ENCODE data around the gene ZNF14.
"Not testable (repeated sequence)": the region's sequence is repeated elsewhere in the genome, so short reads cannot be mapped to it uniquely, and the experiment has no call there.

The ZNF14 gene

DNA sequence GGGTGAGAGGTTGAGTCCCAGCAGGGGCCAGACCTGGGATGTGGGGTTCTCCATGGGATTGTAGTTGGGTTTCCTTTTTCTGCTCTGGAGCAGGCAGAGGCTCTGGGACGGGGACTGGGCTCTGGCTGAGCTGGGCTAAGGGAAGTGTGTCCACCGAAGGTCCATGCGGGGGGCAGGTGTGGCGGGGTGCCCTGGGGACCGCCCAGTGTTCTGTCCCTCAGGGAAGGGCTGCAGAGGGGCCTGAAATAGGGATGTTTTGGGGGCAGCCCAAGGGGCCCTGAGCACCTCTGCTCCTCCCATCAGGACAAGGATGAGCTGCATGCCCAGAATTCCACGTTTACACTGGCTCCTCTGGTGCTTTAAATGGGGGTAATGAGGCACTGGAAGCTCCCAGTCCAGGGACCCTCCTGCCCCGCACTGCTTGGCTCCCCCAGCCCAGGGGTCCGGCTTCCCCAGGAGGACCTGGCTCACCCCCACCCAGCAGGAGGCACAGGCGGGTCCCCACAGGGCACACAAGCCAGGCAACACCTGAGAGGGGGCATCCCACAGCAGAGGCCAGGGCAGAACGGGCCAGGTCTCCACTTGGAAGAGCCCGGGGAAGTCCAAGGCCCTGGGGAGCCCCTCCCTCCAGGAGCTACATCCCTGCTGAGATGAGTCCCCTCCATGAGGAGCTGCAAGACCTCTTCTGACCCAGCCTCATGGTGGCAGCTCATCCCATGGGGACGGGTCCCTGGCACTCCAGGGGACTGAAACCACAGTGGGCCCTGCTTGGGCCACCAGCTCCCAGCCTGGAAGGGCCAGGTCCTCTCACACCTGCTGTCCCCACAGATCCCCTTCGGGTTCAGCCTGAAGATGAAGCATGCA is 14.7 kb upstream of the ZNF14 start:
- H3K4me3 ChIP-seq (ENCODE audit: low read depth, low read length): no peak overlapping the region

DNA sequence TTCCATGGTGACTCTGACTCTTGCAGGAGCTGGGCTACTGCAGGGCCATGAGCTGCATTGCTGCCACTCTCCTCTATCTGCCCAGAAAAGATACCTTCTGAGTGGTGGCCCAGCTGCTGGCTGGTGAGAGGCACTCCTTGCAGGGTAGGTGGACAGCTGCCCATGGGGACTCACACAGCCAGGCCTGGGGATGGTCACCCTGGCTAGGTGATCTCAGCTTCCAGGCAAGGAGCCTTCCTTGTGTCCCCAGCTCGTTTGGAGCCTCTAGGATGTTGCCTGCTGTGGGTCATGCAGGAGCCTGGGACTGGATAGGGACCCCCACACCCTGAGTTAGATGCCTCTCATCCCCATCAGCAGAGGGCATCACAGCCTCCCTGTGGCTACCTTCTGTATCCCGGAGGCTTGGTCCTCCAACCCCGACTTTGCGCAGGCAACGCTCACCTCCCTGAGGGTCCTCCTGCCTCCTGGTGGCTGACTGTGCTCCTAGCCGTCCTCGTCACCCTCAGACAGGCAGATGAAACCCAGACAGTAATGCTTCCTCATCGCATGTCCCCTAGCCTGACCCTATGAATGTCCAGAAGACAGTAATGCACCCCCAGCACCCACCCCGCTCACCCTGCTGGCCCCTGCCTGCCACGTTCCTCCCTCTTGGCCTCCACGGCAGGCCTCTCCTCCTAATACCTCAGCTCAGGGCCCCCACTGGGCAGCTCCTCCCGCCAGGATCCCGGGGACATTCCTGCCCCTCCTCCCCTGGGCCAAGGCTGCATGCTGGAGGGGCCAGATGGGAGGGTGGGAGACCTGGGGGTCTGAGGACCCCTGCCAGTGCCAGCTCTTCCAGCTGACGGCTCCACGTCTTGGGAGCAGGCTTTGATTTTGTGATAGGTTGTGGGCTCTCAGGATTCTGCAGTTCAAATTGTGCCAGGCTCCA is 13.6 kb upstream of the ZNF14 start:
- H3K4me3 ChIP-seq (ENCODE audit: low read depth, low read length): no peak overlapping the region

DNA sequence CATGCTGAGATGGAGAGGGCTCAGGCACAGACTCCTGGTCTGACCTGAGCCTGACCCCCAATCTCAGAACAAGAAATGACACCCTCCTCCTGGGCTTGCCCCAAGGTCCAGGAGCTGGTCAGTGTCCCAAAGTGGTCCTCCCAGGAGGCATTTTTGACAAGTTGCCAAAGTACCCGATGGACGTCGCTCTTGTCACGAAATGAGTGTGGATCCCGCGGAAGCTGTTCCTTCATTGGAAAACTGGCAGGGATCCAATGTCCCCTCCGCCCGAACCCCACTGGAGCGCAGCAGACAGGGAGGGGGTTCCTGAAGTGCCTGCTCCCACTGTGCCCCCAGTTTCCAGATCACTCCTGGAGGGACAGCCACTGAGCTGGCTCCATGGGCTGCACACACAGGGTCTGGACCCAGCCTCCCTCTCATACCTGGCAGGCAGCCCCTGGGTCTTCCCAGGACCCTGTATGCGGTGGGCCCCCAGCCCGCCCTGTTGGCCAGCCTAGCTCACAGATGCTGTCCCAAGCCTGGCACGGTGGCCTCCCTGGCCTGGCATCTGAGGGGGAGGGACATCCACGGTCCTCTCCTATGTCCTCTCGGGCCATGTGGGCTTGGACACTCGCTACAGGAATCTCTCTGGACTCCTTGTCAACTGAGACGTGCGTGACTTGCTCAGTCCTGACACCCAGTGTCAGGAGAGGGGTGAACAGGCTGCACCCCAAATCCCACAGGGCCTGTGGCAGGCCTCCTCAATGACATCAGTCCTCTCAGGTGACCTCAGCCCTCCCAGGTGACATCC is 12.8 kb upstream of the ZNF14 start:
- H3K4me3 ChIP-seq (ENCODE audit: low read depth, low read length): no peak overlapping the region

DNA sequence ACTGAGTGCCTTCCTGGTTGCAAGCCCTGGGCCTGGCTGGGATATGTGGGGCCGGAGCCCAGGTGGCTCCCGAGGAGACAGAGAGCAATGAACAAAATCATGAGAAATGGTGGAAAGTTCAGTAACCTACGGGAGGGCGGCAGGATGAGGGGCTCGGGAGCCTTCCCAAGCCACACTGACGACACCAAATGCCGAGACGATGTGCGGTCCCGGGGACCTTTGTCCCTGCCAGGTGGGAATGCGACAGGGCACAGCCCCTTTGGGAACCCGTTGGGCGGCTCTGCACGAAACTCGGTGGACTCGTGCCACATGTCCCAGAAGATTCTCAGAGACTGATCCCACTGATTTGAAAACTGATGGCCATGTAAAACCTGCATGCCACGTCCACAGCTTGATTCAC is 11.7 kb upstream of the ZNF14 start:
- H3K4me3 ChIP-seq (ENCODE audit: low read depth, low read length): no peak overlapping the region

DNA sequence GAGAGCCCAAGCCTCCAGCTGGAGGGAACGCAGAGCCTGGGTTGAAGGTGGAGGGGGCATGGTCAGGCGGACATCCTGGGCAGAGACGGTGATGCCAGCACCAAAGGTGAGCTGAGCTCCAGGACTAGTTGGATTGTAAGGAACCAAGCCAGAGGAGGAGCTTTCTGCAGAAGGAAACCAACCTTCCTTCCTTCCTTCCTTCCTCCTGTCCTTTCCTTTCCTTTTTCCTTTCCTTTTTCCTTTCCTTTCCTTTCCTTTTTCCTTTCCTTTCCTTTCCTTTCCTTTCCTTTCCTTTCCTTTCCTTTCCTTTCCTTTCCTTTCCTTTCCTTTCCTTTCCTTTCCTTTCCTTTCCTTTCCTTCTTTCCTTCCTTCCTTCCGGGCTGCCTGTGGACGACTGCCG is 11.0 kb upstream of the ZNF14 start:
- not testable (repeated sequence) for H3K4me3 ChIP-seq (ENCODE audit: low read depth, low read length)

DNA sequence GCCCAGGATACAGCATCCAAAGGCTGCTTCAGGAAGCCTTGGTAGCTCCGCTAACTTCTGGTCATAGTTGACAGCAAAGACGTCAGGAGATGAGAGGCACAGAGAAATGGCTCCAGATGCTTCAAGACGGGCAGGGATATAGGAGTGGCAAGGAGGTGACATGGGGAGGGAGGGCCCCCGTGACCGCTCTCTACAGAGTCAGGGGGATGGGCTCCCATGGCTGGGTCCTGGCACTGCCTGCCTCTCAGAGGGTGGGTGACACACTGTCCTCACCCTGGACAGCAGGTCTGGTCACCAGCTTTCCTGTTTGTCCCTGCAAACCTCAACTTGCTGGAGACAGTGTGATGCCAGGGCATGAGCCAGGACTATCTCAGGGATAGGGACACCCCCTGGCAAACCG is 10.3 kb upstream of the ZNF14 start:
- no peak overlapping the region for H3K4me3 ChIP-seq (ENCODE audit: low read depth, low read length)

DNA sequence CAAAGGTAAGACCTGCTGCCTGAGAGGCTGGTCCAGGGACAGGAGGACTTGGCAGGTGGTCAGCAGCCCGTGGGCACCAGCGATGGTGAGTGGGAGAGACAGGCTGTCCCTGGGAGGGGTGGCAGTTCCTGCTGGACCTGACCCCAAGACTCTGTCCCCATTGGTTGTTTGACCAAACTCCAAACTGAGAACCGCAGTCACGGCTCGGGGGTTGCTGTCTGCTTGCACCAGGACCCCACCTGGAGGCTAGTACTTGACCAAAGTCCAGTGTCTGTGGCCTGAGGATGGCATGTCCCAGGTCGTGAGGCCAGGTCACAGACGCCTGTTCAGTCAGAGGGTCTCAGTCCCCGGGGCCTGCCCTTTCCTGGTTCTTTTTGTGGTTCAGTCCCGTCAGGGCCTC is 9.9 kb upstream of the ZNF14 start:
- no peak overlapping the region for H3K4me3 ChIP-seq (ENCODE audit: low read depth, low read length)

DNA sequence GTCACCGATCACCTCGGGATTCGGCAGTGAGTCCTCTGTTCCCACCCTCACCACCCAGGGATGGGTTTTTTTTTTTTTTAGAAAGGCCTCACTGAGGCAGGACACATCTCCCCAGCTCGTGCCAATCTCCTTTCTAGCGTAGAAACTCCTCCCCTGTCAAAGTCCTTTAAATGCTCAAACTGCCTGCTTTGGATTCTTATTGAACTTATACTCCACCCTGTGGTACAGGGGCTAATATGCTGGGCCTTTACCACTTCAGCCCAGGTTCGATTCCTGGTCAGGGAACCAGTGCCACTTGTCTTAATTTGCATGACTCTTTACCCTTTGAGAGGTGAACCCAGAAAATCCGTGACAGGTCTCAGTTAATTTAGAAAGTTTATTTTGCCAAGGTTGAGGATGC is 8.3 kb upstream of the ZNF14 start:
- no peak overlapping the region for H3K4me3 ChIP-seq (ENCODE audit: low read depth, low read length)

DNA sequence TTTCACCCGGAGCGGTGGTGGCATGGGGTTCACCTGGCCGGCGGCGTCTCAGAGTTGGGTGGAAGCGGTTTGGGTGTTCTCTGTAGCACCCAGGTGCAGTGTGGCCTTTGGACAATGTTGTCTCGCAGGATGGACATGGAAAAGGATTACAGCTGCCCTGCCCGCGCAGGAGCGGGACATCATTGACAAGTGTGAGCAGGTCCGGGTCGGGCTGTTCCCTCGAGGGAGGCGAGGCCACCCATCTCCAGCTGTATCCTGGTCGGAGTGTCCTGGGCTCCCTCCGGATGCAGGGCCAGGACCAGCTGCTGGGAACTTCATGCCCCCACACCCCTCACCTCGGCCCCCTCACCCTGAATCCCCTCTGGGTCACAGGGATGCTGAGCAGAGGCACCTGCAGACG is 7.8 kb upstream of the ZNF14 start:
- H3K4me3 ChIP-seq (ENCODE audit: low read depth, low read length): no peak overlapping the region

DNA sequence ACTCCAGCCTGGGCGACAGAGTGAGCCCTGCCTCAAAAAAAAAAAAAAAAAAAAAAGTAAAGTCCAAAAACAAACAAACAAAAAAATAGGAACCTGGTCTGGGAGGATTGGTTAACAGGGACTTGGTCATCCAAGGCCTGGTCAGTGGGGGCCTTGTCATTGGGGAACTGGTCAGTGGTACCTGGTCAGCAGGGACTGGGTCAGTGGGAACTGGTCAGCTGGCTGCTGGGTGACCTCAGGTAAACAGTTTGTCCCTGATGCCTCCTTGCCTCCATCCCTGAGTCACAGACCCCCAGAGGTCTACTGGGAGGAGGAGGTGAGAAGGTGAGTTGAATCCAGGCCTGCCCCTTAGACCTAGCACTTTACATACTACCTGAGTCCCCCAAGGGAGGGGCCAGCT is 5.7 kb upstream of the ZNF14 start:
- H3K4me3 ChIP-seq (ENCODE audit: low read depth, low read length): no peak overlapping the region

DNA sequence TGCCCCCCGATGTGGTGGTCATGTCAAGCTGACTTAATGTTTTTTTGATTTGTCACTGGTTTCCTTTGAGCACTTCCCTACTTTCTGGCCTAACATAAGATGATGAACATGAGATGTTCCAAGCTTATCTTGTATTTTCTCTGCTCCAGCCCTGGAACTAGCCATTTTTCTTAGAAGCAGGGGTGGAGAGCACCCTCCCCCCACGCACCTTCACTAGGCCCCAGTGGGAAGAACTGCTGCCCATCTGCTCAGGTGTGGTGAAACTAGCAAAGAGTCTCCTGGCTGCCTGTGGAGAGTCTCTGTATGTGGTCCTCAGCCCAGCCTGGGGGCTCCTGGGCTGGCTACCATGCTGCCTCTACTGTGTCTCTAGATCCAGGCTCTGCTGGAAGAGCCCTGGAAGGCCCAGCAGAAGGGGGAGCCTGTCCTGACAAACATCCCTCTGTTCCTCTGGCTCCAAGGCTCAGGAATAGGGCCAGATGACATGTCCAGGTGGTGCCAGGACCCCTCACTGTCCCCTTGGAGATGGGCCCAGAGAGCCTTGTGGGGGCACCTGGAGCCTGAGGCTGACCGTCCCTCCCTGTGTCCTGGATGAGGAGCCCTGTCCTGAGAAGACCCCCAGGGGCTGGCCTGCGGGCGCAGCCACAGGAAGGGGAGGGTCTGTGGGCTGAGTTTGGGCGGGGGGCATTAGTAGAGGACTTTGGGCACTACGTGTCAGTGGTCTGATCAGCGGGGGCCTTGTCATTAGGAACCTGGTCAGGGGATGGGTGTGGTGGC is 4.8 kb upstream of the ZNF14 start:
- no peak overlapping the region for H3K4me3 ChIP-seq (ENCODE audit: low read depth, low read length)

DNA sequence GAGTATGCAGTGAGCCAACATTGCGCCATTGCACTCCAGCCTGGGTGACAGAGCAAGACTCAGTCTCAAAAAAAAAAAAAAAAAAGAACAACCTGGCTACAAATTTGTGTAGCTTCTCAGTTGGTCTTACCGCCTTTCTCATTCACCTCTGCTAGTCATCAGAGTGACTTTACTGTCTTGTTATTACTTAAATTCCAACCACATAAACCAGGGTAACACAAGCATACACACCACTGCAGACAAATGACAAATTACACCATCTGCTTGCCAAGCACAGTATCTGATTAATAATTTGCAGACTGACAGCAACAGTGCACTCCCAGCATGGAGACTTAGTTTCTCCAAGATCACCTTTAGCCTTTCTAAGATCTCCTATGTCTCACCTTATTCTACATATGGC is 11.0 kb downstream of the ZNF14 start:
- H3K4me3 ChIP-seq (ENCODE audit: low read depth, low read length): no peak overlapping the region

DNA sequence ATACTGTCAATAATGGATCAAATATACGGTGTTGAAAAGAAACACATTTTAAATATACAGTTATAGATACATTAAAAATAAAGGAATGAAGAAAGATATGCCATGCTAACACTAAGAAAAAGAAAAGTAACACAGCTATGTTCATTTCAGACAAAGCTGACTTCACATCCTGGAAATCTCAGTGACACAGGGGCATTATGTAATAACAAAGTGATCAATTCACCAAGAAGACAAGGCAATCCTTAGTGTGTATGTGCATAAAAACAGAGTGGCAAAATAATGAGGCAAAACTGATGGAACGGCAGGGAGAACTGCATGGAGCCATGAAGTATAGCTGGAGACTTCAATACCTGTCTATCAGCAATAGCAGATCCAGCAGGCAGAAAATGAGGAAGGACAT is 13.1 kb downstream of the ZNF14 start:
- H3K4me3 ChIP-seq (ENCODE audit: low read depth, low read length): no peak overlapping the region

DNA sequence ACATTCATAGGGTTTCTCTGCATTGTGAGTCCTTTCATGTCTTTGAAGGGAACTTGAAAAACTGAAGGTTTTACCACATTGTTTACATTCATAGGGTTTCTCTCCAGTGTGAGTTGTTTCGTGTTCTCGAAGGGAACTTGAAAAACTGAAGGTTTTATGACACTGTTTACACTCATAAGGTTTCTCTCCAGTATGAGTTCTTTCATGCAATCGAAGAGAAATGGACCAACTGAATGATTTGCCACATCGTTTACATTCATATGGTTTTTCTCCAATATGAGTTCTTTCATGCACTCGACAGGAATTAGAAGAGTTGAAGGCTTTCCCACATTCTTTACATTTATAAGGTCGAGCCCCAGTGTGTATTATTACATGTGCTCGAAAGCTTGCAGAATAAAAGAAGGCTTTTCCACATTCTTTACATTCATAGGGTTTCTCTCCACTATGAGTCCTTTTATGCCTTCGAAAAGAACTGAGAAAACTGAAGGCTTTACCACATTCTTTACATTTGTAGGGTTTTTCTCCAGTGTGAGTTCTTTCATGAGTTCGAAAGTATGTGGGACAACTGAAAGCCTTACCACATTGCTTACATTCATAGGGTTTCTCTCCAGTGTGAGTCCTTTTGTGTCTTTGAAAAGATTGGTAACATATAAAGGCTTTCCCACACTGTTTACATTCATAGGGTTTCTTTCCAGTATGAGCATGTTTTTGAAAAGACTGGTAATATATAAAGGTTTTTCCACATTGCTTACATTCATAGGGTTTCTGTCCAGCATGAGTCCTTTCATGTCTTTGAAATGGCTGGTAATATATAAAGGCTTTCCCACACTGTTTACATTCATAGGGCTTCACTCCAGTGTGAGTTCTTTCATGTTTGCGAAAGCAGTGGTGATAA is 20.7 kb downstream of the ZNF14 start:
- H3K4me3 ChIP-seq (ENCODE audit: low read depth, low read length): no peak overlapping the region

DNA sequence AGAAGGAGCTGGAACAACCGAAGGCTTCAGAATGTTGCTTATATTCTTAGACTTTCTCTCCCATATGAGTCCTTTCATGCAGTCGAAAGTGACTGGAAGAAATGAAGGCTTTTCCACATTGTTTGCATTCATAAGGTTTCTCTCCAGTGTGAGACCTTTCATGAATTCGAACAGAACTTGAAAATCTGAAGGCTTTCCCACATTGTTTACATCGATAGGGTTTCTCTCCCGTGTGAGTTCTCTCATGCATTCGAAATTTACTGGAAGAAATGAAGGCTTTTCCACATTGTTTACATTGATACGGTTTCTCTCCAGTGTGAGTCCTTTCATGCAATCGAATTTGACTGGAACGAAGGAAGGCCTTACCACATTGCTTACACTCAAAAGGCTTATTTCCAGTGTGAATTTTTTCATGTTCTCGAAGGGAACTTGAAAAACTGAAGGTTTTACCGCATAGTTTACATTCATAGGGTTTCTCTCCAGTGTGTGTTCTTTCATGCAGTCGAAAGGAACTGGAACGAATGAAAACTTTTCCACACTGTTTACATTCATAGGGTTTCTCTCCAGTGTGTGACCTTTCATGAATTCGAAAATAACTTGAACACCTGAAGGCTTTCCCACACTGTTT is 21.5 kb downstream of the ZNF14 start:
- no peak overlapping the region for H3K4me3 ChIP-seq (ENCODE audit: low read depth, low read length)

DNA sequence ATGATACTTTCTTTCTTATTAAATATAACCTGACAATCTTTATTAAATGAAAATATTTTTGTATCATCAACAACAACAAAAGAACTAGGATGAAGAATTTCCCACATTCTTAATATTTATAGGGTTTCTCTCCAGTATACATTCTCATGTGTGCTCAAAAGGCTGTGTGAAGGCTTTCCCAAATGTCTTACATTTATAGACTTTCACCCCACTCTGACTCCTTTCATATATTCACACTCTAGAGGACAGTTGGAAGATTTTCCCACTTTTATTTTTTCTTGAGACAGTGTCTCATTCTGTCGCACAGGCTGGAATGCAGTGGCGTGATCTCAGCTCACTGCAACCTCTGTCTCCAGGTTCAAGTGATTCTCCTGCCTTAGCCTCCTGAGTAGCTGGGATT is 22.4 kb downstream of the ZNF14 start:
- H3K4me3 ChIP-seq (ENCODE audit: low read depth, low read length): no peak overlapping the region

DNA sequence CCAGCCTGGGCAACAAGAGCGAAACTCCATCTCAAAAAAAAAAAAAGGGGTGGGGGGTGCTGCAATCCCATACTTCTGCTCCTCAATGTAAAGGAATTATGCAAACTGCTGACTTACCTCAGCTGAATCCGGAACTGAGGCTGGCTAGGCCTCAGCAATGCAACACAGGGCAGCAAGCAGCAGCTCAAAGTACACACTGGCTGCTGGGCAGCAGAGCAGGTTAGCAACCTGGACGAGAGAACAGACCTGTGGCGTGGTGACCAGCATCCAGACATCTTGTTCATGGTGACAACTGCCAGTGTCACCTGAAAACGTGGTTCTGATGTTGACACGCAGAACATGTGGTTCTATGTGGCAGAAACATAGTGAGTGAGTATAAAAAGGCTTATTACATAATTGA is 28.1 kb downstream of the ZNF14 start:
- no peak overlapping the region for H3K4me3 ChIP-seq (ENCODE audit: low read depth, low read length)

DNA sequence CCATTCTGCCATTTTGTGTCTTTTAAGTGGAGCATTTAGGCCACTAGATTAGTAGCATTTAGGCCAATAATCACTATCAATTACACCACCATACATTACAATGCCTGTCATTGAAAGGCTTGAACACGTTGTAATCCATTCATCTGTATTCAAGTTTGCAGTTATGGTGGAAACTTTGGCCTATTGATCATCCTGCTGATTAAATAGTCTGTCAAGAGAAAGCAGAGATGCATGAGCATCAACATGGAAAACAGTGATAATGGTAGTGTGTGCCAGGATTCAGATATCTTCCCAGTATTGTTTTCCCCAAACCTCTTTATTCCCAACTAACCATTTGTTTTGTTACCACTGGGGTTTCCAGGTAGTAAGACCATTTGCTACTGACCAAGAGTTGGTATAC is 32.4 kb downstream of the ZNF14 start:
- H3K4me3 ChIP-seq (ENCODE audit: low read depth, low read length): not testable (repeated sequence)

DNA sequence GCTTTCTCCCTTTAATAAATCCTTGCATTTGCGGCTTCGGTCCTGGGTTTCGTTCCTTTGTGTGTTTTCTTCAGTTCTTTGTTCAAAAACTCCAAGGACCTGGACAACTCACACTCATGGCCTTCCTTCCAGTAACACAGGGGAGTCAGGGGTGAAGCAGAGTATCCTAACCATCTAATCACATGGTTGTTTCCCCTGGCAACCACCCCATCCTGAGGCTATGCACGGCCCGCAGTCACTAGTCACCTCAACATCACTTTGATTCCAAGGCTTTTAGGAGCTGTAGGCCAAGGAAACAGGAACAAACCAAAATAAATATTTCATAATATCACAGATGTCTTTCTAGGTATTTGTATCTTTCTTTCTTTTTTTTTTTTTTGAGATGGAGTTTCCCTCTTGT is 35.3 kb downstream of the ZNF14 start:
- no peak overlapping the region for H3K4me3 ChIP-seq (ENCODE audit: low read depth, low read length)

Data from iPS-11a (cell line).